Epithelial cell of prostate (primary cell): ENCODE results near the gene ZNF595.
"Not testable (repeated sequence)": the region's sequence is repeated elsewhere in the genome, so short reads cannot be mapped to it uniquely, and the experiment has no call there.

ENCODE experiments used
- DNase-seq: peaks from one replicate; pipeline ENCODE4 v3.0.0-alpha.2; 2011; ENCODE audit warnings: low read depth, low spot score
- H3K27ac ChIP-seq: fragments of 450-650 bp; 2 replicates; pipeline ENCODE4 v1.5.1; 2017; ENCODE audit warnings: mild to moderate bottlenecking

Gene ZNF595

DNA sequence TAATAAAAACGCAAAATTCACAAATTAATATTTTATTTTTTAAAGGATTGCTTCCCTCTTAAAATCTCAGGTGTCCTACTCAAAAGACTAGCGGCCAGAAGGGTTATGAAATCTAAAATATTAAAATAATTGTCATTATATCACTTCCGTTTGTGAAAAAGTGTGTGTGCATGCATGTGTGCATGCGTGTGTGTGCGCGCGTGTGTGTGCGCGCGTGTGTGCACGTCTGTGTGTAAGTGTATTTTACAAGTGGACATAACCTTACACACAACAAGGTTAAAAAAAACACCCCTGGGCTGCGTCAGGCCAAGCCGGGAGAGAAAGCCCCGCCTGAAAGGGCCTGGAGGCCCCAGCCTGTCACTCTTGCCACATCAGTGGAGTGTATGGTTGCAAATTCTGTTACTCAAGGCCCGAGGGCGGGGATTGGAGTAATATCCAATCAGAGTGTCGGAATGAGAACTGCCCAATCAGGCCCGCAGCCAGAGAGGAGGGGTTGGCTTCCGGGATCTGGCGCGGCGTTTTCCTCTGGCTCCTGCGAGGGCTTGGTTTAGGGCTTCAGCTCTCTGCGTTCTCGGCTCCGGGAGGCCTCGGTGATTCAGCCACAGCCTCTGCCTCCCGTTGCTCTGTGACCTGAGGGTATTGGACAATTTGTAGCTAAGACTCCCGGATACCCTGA is at the start of gene ZNF595:
Gene ZNF595, plus strand, starts transcription at position 518 of the 676 bp plus-strand sequence. CDS start 168 bp downstream, outside the sequence.
- DNase-seq, H3K27ac ChIP-seq: not testable (repeated sequence)

DNA sequence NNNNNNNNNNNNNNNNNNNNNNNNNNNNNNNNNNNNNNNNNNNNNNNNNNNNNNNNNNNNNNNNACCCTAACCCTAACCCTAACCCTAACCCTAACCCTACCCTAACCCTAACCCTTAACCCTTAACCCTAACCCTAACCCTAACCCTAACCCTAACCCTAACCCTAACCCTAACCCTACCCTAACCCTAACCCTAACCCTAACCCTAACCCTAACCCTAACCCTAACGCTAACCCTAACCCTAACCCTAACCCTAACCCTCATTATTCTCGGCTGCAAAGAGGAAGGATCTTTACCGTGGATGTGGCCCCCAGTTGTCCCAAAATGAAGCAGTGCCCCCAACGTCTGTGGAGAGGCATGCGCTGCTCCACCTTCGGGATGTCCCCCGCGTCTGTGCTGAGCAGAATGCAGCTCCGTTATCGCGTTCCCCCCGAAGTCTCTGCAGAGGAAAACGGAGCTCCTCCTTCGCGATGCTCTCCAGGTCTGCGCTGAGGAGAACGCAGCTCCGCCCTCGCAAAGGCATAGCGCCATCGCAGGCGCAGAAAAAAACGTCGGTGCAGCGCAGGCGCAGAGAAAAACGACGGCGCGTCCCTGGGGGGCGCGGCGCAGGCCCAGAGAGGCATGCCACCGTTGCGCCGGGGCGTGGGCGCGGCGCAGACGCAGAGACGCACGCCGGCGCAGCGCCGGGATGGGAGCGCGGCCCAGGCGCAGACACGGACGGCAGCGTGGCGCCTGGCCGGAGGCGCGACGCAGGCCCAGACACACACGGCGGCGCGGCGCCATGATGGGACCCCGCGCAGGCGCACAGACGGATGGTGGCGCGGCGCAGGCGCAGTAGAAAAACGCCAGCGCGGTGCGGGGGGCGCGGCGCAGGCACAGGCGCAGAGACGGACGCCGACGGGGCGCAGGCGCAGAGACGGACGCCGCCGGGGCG is 42.9 kb upstream of the ZNF595 start:
- not testable (repeated sequence) for H3K27ac ChIP-seq, DNase-seq

DNA sequence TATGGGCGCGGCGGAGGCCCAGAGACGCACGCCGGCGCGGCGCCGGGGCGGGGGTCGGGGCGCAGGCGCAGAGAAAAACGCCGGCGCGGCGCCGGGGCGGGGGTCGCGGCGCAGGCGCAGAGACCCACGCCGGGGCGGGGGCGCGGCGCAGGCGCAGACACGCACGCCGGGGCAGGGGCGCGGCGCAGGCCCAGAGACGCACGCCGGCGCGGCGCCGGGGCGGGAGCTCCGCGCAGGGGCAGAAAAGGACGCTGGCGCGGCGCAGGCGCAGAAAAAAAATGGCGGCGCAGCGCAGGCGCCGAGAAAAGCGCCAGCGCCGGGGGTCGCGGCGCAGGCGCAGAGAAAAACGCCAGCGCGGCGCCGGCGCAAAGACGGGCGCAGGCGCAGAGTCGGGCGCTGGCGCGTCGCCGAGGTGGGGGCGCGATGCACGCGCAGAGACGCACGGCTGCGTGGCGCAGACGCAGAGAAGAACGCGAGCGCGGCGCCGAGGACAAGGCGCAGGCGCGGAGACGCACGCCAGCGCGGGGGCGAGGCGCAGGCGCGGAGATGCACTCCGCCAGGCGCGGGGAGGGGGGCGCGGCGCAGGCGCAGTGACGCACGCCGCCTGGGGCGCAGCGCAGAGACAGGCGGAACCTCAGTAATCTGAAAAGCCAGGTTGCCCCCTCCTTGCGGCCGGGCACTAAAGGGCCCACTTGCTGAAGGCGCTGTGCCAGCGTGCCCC is 41.9 kb upstream of the ZNF595 start:
- not testable (repeated sequence) for DNase-seq, H3K27ac ChIP-seq

DNA sequence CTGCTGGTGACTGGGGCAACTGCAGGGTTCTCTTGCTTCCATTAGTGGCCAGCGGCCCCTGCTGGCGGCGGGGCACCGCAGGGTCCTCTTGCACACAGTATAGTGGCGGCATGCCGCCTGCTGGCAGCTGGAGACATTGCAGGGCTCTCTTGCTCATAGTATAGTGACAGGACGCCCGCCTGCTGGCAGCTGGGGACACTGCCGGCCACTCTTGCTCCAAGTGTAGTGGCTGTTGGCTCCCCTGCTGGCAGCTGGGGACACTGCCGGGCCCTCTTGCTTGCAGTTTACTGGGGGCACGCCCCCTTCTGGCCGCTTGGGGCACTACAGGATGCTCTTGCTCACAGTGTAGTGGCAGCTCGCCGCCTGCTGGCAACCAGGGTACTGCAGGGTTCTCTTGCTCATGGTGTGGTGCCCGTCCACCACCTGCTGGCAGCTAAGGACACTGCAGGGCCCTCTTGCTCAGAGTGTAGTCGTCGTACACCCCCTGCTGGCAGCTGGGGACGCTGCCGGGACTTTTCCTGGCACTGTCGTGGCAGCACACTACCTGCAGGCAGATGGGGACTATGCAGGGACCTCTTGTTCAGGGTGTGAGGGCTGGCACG is 41.2 kb upstream of the ZNF595 start:
- not testable (repeated sequence) for H3K27ac ChIP-seq, DNase-seq

DNA sequence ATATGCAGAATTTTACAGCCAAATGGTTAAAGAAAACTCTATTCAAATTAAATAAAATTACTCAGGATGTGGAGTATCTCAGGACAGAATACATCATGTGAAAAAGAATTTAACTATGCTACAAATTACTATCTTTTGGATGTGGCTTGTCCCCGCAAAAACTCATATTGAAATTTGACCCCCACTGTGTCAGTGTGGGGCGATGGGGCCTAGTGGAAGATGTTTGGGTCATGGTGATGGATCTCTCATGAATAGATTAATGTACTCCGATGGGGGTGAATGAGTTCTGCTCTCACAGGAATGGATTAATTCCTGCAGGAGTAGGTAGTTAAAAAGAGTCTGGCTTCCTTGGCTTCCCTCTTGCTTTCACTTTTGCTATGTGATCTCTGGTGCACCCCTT is 35.0 kb upstream of the ZNF595 start:
- DNase-seq, H3K27ac ChIP-seq: not testable (repeated sequence)

DNA sequence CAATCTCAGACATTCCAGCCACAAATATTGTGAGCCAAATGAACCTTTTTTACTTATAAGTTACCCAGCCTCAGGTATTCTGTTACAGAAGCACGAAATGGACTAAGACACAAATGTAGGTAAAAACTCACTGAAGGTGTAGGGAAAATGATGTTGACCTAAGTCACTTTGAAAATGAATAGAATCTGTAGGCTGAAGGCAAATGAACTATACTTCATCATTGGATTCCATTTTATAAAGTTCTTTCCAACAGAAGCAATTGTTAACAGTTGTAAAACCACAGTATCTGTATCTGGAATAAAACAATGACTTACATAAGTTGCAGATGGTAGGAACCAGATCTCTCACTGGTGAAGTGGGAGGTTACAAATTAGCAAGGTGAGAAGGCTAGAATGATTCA is 34.5 kb upstream of the ZNF595 start:
- H3K27ac ChIP-seq, DNase-seq: not testable (repeated sequence)

DNA sequence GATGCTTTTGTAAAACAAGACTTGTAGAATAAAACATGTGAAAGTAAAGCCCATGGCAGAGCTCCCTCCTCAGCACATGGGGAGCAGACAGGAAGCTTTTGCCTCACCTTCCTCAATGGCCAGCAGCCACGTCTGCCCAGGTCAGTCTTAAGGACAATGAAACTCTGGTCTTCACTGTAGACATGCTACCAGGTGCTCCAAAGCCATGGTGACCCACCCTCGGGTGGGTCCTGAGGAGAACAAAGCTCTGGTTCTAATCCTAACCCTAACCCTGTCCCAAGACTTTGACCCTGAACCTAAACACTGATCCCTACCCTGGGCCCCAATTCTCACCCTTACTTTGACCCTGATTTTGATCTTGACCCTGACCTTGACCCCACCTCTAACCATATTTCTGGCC is 30.2 kb upstream of the ZNF595 start:
- not testable (repeated sequence) for DNase-seq, H3K27ac ChIP-seq

DNA sequence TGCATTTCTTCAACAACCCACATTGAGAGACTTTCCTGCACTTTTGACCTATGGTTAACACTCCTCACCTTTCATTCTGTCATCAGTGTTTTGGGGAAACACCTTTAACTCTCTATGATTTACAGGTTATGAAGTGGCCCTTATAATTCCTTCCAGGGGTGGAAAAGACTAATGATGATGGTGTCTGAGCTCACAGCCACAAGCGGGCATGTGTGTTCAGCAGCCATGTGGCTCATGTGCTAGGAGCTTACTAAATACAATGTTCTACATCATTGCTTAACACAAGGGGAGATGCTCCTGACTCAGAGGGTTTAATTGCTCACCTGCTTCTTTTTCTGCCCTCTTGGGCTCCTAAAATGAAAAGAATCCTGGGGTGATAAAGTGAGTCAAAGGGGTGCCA is 28.8 kb upstream of the ZNF595 start:
- H3K27ac ChIP-seq, DNase-seq: not testable (repeated sequence)

DNA sequence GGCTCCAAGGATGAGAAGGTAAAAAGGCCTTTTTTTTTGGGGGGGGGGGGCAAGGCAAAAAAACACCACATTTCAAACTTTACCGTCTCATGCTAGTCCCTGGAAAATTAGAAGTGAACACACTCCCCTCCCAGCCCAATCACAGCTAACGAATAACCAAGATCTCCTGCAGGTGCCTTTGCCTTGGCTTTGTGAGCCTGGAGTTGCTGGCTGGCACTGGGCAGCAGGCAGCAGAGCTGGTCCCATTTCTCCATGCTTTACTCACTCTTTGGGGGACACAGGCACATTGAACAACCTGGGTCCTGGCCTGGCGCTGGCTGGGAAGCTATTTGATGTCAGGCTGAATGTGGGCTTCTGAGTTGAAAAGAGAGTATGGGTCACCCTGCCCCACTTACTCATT is 25.6 kb upstream of the ZNF595 start:
- not testable (repeated sequence) for H3K27ac ChIP-seq

DNA sequence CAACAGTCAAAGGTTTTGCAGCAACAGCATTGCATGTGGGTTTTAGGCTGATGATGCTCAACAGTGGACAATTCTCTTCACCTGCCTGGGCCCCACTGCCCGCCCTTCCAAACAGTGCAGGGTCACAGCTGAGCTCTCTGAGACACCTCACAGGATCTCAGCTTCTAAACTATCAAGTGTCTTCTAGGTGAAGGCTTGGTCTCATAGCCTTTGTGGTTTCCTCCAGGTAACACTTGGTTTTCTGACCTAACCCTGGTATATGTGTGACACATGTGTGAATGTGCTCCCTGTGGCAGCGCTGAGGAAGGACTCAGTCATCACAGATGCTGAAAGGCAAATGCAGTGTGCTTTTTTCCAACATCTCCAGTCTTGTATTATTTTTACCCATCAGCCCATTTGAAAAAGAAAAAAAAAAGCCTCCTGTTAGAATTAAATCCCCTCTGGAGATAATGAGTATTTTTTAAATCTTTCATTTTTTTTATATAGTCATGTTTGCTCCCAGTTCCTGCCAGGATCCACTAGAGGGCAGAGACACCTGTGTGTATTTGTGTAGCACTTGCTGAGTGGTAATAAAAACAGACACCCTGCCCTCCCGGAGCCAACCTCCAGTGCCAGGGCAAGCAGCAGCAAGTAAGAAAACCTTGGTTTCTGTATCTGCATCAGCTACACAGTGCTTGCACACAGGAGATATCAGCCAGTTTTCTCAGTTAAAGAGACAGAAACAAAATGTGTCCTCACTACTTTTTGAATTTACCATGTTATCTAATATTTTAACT is 24.2 kb upstream of the ZNF595 start:
- DNase-seq, H3K27ac ChIP-seq: not testable (repeated sequence)

More for the DNA sequence above, 25.6 kb upstream of the ZNF595 start:
- not testable (repeated sequence) for DNase-seq

DNA sequence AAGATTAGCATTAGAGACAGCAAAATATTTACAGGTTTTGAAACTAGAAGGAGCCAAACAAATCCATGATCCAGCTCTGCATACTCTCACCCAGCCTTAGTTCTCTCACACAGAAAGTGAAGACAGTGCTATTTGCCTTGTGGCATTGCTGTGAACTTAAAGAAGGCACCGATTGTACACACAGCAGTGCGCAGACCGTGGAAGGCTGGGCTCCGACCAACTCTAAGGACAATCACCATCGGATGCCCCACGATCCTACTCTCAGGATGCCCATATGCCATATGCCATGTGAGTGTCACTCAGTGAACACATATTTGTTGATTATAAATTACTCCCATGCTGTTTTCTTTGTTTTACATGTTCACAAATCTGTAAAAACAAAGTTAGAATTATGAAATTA is 19.8 kb upstream of the ZNF595 start:
- H3K27ac ChIP-seq, DNase-seq: not testable (repeated sequence)

DNA sequence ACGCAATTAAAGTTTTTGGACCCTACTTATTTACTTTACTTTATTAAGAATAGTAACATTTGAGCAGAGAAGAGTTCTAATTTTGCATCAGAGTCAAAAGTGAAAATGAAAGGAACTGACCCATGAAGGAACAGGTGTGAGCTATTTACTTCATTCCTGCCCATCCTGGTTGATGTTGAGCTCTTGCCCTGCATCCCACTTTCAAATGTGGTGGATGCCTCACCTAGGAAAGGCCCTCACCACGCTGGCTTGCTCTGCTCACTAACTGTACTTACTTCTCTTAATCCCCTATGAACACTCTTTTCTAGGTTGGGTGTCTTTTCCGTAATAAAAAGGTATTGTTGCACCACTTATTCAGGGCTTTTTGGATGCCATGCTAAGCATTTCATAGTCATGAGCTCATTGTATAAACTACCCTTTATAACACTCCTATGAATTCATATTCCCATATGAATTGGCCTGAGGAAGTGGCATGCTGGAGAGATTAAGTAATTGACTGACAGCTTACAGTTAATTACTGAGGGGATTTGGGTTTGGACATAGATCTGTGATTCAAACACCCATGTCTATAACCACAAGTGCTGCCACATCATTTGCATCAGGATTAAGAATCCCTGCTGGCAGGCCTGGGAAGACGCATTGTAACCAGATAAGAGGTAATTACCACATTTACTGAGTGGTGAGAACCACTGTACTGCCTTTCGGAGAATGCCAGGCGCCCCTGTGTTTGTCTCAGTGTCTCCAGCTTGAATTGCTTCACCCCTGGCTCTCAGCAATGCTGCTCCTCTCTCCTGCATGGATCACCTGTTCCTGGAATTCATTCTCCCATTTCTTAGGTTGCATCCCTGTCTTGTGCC is 16.3 kb upstream of the ZNF595 start:
- H3K27ac ChIP-seq, DNase-seq: not testable (repeated sequence)

DNA sequence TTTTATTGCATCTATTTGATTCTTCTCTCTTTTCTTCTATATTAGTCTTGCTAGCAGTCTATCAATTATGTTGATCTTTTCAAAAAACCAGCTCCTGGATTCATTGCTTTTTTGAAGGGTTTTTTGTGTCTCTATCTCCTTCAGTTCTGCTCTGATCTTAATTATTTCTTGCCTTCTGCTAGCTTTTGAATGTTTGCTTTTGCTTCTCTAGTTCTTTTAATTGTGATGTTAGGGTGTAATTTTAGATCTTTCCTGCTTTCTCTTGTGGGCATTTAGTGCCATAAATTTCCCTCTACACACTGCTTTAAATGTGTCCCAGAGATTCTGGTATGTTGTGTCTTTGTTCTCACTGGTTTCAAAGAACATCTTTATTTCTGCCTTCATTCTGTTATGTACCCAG is 14.9 kb upstream of the ZNF595 start:
- not testable (repeated sequence) for H3K27ac ChIP-seq, DNase-seq

DNA sequence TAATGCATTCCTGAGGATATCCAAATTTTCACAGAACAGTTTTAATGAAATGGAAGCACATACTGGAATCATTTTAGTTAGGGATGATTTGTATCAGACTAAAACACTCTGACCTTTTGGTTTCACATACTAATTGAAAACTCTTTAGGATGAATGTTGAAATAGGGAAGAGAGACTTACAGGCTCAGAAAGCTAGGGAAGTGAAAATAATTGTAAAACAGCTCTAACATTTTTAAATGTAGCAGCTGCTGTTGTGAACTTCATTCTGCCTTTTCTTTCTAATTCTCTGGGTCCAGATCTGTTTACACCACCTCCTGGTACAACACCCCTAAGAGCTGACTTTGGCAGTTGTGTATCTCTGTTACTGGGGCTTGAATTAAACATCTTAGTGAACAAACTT is 9.7 kb upstream of the ZNF595 start:
- not testable (repeated sequence) for DNase-seq, H3K27ac ChIP-seq

DNA sequence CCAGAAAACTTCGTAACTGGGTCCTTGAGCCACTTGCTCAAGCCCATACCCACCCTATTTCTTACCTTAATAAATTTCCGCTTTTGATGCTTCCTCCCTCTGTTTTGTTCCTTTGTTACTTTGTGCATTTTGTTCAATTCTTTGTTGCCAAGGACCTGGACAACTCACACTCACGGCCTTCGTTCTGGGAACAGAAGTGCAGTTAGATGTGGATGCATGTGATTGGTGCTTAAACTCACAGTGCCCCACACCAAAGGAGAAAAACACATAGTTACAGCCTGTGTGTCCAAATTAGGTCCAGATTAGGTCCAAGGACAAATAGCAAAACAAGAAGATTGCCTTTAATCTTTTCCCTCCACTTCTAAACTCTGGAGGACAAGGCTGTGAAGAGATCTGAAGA is 1.9 kb upstream of the ZNF595 start:
- not testable (repeated sequence) for H3K27ac ChIP-seq, DNase-seq

DNA sequence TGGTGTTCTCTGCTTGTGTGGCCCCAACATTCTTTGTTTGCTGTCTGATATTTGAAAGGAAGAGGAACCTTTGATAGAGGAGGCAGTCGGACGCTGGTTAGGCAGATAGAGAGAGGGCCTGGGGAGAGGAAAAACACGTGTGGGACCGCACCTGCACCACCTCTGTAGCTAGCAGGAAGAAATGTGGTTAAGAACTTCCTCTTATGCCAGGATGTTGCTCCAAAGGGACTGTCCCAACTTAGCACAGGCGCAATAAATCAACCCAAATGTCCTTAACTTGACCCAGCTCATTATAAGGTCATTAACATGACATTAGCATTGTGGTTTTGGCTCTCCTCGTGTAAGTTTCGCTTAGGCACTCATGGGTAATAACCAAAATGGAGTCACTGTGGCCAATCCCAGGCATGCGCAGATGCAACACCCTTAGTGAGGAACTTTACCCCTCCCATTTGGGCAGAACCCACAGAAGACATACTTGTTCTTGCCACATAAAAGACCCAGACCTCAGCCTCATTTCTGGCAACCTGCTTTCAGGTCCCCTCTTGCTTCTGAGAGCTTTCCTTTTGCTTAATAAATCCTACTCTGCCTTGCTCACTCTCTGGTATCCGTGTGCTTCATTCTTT is 1.4 kb upstream of the ZNF595 start:
- not testable (repeated sequence) for DNase-seq

DNA sequence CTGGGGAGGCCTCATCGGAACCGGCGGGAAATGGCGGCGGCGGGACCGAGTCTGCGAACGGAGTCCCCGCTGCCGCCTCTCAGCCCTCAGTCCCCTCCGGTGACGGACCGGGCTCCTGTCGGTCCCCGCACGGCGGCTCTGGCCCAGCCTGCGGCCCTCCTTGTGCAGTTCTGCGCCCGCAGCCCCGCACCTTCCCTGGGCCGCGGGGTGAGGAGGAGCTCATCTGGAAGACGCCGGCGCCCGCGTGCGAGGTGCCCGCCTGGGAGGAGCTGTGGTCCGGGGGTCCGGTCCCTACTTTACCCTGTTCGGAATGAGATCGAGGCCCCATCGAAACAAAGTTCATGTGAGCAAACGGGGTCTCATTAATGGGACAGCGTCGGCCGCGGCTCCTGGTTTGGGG is 400 bp downstream of the ZNF595 start:
- H3K27ac ChIP-seq, DNase-seq: not testable (repeated sequence)

More for the DNA sequence above, 1.4 kb upstream of the ZNF595 start:
- not testable (repeated sequence) for H3K27ac ChIP-seq

DNA sequence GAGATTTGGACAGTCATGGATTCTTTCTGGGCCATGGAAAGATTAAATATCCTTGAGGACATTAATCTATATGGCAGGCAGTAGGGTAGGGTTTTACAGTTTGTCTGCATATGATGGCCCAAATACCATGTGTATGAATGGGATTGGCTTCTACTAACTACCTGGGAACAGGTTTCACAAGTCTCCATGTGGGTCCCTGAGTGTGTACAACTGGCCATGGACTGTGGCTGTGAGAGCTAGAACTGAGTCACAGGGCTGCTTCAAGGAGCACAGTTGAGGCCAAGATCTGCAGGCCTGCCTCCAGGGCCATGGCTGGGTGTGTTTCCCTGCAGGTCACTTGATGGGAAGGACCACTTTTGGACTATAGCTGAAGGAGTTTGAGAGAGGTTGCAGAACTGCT is 11.6 kb downstream of the ZNF595 start:
- not testable (repeated sequence) for DNase-seq, H3K27ac ChIP-seq
